ENCODE measurements around the gene CFAP141. TPM values are rescaled to one million over a fixed set of nuclear protein-coding genes. Genes with fewer than 3 reads are reported as not detected.

Gene CFAP141
- total RNA-seq = not detected

DNA sequence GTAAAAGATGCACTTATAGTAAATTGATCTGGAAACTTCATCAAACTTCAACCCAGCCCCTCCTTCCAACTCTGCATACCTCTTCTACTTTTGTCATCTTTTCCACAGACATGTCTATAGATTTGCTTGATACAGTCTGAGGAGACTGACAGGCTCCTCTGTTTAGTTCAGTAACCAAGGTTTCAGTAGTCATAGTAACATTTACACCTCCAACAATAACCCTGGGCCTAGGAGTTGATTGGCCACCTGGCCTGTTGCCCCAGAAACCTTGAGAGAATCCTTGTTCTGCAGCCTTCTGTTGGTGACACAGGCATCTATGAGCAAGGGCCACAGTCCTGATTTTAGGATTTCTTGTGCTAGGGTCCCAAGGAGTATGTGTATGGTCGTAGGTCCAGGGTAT is at the start of gene CFAP141:
TSS of gene CFAP141 (minus strand) at position 138 of the 400 bp plus-strand sequence. CDS start at position 112, 26 bp downstream.
- H3K4me3 ChIP-seq = no peak within 1 kb of the TSS
- WGBS, 2 donors = 83 to 85% methylated on average over 1 of the region's 1 CpG
- intact Hi-C loops (cut with DNase I) = no loop called here
- no peaks in the 10 kb centered on the region for H3K4me1 ChIP-seq
- DNase-seq = no peak
- TF ChIP-seq, protein P1, sequence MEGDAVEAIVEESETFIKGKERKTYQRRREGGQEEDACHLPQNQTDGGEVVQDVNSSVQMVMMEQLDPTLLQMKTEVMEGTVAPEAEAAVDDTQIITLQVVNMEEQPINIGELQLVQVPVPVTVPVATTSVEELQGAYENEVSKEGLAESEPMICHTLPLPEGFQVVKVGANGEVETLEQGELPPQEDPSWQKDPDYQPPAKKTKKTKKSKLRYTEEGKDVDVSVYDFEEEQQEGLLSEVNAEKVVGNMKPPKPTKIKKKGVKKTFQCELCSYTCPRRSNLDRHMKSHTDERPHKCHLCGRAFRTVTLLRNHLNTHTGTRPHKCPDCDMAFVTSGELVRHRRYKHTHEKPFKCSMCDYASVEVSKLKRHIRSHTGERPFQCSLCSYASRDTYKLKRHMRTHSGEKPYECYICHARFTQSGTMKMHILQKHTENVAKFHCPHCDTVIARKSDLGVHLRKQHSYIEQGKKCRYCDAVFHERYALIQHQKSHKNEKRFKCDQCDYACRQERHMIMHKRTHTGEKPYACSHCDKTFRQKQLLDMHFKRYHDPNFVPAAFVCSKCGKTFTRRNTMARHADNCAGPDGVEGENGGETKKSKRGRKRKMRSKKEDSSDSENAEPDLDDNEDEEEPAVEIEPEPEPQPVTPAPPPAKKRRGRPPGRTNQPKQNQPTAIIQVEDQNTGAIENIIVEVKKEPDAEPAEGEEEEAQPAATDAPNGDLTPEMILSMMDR (IDR thresholded peaks at IDR 0.05) = no peak
- no peak for TF ChIP-seq POLR2A (IDR thresholded peaks at IDR 0.05)
- H3K27me3 ChIP-seq = no peaks in the 10 kb centered on the region
- H3K36me3 ChIP-seq (replicated peaks in 1 of 2; ENCODE audit: insufficient read depth in 1 of 2, low read depth in 2 of 2) = peaks cover 0 to 22% of the 10 kb centered on the region in 2 donors
- no peak within 1 kb of the TSS for H3K27ac ChIP-seq
- ATAC-seq = peak; percentile 63
- no peaks in the 10 kb centered on the region for H3K9me3 ChIP-seq

DNA sequence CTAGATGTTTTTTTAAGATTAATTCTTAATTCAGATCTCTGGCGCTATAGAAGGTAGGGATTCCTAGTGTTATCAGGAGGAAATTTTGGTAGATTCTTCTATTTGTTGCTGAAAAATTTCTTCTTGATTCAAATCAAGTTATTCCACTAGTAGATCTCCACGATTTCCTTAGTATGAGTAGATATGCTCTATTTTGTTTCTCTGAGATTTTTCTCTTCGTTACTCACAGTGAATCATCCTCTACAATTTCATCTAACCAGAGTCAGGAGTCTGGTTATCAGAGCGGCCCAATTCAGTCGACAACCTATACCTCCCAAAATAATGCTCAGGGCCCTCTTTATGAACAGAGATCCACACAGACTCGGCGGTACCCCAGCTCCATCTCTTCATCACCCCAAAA is 47.5 kb upstream of the CFAP141 start:
- peaks cover 26 to 71% of the 10 kb centered on the region in 2 donors for H3K36me3 ChIP-seq (replicated peaks in 1 of 2; ENCODE audit: insufficient read depth in 1 of 2, low read depth in 2 of 2)
- no peaks in the 10 kb centered on the region for H3K4me1 ChIP-seq
- intact Hi-C loops (cut with DNase I) = no loop called here
- H3K27me3 ChIP-seq = no peaks in the 10 kb centered on the region
- H3K4me3 ChIP-seq = no peak overlapping the region
- no peak overlapping the region for H3K27ac ChIP-seq
- TF ChIP-seq POLR2A (IDR thresholded peaks at IDR 0.05) = no peak
- TF ChIP-seq, protein P1 (IDR thresholded peaks at IDR 0.05) = no peak
- 86 to 89% methylated on average over 7 of the region's 7 CpGs for WGBS, 2 donors
- DNase-seq = no peak
- H3K9me3 ChIP-seq = no peaks in the 10 kb centered on the region
- ATAC-seq = no peak

DNA sequence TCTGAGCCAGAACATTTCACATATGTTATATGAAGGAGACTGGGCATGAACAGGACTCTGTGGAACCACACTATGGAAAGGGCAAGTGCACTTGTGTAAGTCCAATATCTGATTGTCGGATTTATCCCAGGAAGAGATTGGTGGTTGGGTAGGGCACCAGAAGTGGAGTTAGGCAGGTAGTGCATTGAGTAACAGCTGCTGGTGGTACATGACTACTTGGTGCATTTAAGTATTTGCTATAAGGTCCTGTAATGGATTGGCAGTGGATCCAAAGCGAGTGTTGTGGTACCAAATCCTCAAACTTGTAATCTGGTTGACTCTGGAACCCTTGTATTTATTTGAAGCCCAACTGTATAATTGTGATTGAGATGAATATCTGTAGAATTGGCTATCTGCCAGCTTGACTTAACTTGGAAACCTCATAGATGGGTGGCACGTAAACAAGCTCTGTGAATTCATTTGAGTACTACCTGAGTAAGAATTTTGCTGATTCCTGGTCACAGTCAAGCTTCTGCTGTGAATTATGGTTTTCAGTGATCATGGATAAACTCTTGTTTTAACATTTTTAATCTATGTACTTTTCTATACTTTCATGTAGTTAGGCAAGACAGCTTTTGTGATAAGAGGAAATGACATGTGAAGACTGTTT is 35.7 kb upstream of the CFAP141 start:
- TF ChIP-seq, protein P1 (IDR thresholded peaks at IDR 0.05) = no peak
- TF ChIP-seq POLR2A (IDR thresholded peaks at IDR 0.05) = no peak
- intact Hi-C loops (cut with DNase I) = no loop called here
- ATAC-seq (no peak), DNase-seq (no peak)
- H3K36me3 ChIP-seq (replicated peaks in 1 of 2; ENCODE audit: insufficient read depth in 1 of 2, low read depth in 2 of 2) = peaks cover 19 to 48% of the 10 kb centered on the region in 2 donors
- H3K9me3 ChIP-seq = no peaks in the 10 kb centered on the region
- no peak overlapping the region for H3K4me3 ChIP-seq
- H3K27me3 ChIP-seq = no peaks in the 10 kb centered on the region
- no peak overlapping the region for H3K27ac ChIP-seq
- no peaks in the 10 kb centered on the region for H3K4me1 ChIP-seq
- WGBS, 2 donors = 73 to 83% methylated on average over 3 of the region's 3 CpGs

DNA sequence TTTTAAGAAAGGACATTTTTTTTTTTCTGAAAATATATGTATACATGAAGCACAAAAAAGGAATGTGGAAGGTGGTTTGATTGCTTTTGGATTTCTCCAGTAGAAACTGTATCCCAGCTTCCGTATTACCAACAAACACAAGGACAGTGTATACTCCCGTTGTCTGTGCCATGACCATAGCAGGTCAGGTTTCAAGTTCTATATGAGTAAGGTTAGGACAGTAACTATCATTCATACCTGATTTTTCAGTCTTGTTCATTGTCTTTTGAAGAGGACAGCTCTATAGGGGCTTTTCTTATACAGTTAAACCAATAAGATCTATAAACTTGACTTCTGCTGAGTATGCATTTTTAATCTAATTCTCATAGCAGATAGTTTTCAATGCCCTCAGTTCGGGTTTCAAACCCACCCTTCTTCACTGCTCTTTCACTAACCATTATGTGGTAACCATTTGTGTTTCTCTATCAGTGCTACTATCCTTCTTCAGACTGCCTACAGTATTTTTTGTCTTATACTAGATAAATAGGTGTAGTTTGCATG is 34.2 kb upstream of the CFAP141 start:
- Histone ChIP-seq H3K4me1 (no peaks in the 10 kb centered on the region), H3K9me3 (no peaks in the 10 kb centered on the region), H3K27me3 (no peaks in the 10 kb centered on the region), H3K27ac (no peak overlapping the region), H3K4me3 (no peak overlapping the region), H3K36me3 (replicated peaks in 1 of 2; ENCODE audit: insufficient read depth in 1 of 2, low read depth in 2 of 2) (peaks cover 19 to 49% of the 10 kb centered on the region in 2 donors)
- intact Hi-C loops (cut with DNase I) = no loop called here
- DNase-seq (no peak), ATAC-seq (no peak)
- TF ChIP-seq, protein P1 (IDR thresholded peaks at IDR 0.05) = no peak
- no peak for TF ChIP-seq POLR2A (IDR thresholded peaks at IDR 0.05)
- 90 to 91% methylated on average over 3 of the region's 3 CpGs for WGBS, 2 donors

DNA sequence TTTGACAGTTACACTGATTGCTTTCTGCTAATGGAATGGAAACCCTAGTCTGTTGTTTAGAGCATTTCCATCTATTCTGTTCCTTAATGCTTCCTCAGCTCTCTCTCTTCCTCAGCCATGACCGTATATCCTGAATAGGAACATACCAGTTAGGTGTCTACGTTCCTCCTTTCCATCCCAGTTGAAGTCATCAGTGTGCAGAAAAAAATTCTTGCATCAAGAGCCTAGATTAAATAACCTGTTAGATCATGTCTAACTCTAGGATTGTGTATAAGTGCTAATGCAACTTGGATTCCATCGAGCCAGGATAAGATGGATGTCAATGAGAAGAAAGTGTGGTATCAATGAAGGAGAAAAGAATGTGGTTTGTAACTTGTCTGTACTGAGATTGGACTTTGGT is 33.4 kb upstream of the CFAP141 start:
- H3K27ac ChIP-seq = no peak overlapping the region
- ATAC-seq (no peak), DNase-seq (no peak)
- 88 to 92% methylated on average over 3 of the region's 3 CpGs for whole genome bisulfite sequencing, 2 donors
- peaks cover 16 to 50% of the 10 kb centered on the region in 2 donors for H3K36me3 ChIP-seq (replicated peaks in 1 of 2; ENCODE audit: insufficient read depth in 1 of 2, low read depth in 2 of 2)
- intact Hi-C loops (cut with DNase I) = no loop called here
- H3K9me3 ChIP-seq = no peaks in the 10 kb centered on the region
- no peaks in the 10 kb centered on the region for H3K27me3 ChIP-seq
- H3K4me3 ChIP-seq = no peak overlapping the region
- TF ChIP-seq, protein P1 (IDR thresholded peaks at IDR 0.05) = no peak
- no peak for TF ChIP-seq POLR2A (IDR thresholded peaks at IDR 0.05)
- no peaks in the 10 kb centered on the region for H3K4me1 ChIP-seq
